Activated T-helper 9 cell treated with anti-CD3 and anti-CD28 coated beads, Interleukin-2, amount 50 U/mL, for 16 hours (primary cell): Measurements from ENCODE around the gene UFD1.

Source experiments
- DNase-seq: peaks from one replicate; pipeline ENCODE4 v3.0.0-alpha.2; 2020; ENCODE audit warnings: low read depth

Gene UFD1

DNA sequence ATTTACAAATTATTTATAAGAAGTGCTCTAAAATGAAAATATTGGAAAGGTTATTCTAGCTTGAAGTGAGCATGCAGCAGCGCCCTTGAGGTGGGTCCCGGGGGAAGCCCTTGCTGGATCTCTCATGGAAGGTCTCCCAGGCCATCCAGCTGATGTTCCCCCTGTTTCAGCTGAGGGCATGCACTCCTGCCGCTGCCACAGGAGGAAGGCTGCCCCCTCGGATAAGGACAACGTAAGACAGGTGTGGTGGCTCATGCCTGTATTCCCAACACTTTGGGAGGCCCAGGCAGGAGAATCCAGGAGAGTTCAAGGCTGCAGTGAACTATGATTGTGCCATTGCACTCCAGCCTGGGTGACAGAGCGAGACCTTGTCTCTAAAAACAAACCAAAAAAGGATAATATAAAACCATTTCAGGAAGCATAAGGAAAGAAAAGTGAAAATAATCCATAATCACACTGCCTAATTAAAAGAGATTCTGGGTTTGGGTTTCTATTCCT is 15.7 kb upstream of the UFD1 start:
- no peak for DNase-seq

DNA sequence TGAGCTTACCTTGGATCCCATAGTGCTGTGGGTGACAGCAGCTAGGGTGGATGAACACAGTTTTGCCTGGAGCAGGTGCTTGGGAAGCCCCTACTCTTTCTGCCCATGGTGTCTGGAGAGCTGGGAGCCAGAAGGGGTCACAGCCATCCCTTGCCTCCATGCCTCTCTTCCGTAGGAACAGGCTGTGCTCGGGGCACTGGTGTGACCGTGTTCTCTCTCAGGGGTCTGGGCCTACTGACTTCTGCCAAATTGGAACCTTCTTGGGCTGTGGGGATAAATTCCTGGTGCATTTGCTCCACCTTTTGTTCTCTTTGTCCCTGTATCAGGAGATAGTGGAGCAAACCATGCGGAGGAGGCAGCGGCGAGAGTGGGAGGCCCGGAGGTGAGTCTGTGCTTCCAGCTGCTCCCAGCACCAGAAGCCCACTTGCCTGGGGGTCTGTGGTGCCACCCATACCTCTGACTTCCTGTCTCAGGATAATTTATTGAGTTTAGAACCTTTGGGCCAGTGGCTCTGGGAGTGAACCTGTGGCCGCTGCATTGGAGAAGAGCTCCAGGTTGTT is 15.1 kb upstream of the UFD1 start:
- DNase-seq: no peak

DNA sequence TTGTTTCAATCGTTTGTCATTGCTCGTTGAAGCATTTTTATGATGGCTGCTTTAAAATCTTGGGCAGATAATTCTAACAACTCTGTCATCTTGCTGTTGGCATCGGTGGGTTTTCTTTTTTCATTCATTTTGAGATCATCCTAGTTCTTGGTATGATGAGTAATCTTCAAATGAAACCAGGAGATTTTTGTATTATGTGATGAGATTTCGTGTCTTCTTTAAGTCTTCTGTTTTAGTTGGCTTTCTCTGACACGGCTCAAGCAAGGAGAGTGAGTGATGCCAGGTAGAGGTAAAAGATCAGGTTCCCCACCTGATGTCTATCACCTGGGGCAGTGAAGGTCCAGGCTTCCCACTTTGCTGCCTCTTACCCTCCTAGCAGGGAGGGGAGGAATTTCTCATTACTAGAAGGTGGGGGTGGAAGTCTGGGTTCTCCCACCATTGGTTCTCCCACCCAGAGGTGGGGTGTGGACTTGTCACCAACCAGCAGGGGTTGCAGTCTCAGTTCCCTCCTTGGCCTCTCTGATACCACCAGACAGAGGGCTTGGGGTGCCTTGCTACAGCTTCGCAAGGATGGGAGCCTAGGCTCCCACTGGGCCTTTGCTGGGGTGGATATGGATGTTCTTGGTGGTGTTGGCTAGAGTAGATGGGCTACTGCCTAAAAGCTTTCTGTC is 13.6 kb upstream of the UFD1 start:
- no peak for DNase-seq

DNA sequence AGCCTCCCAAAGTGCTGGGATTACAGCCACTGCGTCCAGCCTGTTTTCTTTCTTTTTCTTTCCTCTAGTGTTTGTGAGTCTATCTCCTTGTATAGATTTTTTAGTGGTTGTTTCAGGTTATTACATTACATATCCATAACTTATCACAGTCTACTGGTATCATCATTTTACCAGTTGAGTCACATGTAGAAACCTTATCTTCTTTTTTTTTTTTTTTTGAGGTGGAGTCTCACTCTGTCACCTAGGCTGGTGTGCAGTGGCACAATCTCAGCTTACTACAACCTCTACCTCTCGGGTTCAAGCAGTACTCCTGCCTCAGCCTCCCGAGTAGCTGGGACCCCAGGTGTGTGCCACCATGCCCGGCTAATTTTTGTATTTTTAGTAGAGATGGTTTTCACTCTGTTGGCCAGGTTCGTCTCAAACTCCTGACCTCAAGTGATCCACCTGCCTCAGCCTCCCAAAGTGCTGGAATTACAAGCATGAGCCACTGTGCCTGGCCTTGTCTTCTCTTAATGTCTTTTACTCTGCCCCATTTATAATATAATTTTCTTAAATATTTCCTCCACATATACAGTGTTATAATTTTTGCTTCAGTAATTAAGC is 11.7 kb upstream of the UFD1 start:
- DNase-seq: no peak

DNA sequence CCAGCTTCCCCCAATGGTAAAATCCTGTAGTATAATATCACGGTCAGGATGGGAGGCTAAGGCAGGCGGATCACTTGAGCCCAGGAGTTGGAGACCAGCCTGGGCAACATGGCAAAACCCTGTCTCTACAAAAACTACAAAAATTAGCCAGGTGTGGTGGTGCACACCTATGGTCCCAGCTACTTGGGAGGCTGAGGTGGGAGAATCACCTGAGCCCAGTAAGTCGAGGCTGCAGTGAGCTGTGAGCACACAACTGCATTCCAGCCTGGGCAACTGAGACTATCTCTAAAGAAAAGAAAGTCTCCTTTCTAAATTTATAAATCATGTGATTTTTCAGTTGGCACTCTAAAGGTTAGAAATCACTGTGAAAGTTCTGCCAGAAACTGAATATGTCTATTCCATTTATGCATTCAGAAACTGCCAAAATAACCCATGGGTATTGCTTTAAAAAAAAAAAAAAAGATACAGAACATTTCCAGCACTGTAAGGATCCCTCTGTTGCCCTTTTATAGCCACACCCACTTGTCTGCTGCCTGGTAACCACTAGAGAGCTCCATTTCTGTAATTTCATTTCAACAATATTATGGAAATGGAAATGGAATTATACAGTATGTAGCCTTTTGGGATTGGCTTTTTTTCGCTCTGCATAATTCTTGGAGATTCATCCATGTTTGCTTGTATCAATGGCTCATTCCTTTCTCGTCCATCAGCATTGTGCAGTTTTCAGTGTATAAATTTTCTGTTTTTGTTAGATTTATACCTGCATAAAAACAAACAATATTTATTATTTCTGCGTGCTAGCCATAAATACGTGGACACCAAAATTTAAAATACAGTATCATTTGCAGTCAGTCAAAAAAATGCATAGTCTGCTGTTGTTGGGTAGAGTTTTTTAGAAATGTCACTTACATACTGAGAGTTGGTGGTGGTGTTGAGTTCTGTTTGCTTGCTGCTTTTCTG is 10.2 kb upstream of the UFD1 start:
- no peak for DNase-seq

DNA sequence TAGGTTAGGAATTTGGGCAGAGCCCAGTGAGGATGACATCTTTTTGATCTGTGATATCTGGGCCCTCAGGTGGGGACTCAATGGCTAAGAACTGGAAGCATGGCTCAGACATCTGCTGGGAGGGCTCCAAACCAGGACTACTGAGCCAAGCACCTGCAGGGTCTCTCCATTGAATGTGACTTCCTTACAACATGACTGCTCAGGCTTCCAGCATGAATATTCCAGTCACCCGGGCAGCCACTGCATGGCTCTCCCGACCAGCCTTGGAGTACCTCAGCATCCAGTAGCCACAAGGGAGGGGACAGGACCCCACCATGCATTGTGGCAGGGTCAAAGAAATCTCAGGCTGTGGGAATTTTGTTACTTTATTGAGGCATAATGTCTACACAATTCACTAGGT is 9.3 kb upstream of the UFD1 start:
- no peak for DNase-seq

DNA sequence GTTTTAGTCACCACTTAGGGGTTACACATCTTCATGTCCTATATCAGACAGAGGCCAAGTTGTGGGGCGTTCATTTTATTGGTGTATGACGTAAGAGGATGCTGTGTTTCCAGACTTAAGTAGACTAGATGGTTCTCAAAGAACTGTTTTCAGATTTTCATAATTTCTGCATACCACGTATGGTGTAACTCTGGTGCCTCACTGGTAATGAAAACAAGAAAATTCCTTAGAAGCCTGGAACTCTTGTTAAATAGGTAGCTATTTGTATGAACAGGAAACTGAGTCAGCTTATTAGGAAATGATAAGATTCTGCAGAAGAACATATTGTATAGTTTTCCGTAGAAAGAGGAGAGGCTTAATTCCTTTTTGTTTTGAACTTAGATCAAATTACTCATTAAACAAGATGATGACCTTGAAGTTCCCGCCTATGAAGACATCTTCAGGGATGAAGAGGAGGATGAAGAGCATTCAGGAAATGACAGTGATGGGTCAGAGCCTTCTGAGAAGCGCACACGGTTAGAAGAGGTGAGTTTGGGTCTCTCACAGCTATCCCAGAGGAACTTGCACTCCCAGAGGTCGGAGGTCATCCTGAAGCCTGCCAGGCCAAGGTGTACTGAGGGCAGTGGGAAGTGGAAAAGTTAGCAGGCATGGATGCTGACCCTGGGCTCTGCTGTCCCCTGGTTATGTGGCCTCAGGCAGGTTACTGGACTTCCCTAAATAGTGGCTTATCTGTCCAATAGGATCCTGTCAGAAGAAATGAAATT is 4.7 kb upstream of the UFD1 start:
- no peak for DNase-seq

DNA sequence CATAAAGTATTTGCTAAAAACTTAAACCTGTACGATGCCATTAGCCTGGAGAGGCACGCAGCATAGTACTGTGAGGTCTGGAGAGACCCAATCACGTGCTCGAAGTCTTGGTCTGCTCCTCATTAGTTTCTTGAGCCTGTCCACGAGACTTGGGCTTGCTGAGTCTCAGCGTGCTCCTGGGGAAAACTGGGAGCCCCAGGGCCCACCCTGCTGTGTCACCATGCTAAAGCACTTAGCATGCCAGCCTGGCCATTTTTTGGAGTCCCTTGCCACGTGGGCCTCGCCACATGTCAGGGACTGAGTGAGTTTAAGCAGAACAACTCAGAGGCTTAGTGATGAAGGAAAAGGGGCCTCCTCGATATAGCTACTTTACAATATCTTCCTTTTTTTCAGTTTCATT is 3.3 kb upstream of the UFD1 start:
- no peak for DNase-seq

DNA sequence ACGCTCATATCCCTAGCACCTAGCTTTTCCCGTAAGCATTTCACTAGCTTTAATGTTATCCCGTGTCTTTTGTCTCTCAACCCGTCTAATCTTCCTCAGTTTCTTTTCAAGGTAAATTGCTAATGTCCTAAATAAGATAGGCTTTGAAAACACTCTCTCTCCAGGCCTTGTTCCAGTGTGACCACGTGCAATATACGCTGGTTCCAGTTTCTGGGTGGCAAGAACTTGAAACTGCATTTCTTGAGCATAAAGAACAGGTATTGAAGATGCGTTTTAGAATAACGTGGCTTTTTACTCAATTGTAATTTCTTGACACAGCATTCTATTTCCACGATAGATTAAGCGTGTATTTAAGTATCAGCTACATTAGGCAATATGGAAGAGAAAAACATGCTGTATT is 1.8 kb upstream of the UFD1 start:
- no peak for DNase-seq

DNA sequence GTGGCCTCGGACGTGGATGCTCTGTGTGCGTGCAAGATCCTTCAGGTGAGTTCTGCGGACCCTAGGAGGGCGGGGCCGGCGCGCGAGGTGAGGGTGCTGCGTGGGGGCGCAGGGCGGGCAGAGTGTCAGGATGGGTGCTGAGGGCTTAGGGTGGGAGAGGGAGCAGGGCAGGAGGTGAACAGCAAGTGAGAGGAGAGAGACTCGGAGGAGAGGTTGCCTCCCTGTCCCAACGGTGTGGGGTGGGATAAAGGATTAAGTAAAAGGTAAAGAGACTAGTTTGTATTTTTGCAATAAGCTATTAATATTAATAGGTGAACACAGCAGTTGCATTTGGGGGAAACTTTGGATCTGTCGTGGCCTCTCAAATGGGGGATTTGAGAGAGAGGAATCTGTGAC is 1.2 kb upstream of the UFD1 start:
- DNase-seq: no peak

DNA sequence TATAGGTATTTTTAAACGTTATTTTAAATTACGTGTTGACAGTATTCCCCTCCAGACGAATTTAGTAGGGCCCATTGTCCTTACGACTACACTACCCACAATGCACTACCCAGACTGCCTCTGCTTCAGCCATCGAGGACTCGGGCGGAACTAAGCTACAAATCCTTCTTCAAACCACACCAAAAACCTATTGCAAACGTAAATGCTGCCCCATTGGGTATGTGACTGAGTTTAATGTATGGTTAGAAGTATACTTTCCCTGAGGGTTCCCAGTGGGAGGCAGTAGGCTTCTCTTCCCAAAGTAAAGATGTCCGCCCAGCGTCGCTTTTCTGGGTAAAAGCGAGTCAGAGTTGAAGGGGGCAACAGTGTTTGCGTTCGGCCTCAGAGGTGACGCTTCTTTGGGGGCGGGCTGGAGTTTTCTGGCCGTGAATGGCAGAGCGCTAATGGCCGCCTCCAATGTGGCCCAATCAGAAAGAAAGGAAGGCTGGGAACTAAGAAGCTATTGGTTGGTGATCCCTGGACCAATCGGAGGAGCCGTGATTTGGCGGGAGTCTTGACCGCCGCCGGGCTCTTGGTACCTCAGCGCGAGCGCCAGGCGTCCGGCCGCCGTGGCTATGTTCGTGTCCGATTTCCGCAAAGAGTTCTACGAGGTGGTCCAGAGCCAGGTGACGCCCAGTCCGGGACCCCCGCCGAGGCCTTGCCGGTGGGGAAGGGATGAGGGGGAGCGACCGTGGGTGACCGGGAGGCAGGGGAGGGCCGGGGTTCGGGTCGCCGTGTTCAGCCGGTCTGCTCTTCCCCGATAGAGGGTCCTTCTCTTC is 571 bp upstream of the UFD1 start, which contains the start of gene CDC45:
TSS of gene CDC45 (plus strand) at position 566 of the 818 bp plus-strand sequence. CDS start at position 615, 49 bp downstream.
- peak; percentile 90 for DNase-seq

DNA sequence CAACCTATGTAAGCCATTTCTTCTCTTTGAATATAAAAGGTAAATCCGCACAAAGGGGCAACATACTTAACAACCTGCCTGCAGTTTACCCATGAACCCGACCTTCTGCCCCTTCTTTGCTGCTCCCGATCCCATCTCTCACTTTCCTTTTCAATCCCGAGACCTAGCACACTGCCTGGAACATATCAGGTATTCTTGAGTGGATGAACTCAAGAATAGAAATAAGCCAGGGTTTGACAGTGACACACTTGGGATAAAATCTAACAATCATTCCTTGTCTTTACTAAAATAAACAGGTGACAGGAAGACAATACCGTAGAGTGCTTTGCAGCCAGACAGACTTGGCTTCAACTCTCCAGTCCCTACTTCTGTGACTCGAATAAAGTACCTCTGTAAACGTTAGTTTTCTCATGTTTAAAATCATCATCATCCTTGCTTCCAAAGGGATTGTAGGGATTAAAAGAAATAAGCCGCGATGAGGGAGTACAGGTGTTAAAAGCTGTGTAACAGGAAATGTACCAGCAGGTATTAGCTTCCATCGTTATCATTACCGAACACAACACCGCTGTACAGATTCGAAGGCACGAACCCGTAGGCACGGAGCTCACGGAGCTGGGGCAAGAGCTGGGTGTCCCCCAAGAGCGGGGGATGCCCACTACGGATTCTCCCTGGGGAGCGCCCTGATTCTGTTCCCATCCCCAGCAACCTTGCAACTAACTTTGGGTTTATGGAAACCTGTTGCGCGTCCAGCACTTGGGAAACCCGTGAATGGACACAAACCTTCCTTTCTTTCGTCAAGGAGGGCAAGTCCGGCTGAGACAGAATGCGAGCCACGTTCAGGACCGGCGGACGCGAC is 720 bp downstream of the UFD1 start:
- no peak for DNase-seq

DNA sequence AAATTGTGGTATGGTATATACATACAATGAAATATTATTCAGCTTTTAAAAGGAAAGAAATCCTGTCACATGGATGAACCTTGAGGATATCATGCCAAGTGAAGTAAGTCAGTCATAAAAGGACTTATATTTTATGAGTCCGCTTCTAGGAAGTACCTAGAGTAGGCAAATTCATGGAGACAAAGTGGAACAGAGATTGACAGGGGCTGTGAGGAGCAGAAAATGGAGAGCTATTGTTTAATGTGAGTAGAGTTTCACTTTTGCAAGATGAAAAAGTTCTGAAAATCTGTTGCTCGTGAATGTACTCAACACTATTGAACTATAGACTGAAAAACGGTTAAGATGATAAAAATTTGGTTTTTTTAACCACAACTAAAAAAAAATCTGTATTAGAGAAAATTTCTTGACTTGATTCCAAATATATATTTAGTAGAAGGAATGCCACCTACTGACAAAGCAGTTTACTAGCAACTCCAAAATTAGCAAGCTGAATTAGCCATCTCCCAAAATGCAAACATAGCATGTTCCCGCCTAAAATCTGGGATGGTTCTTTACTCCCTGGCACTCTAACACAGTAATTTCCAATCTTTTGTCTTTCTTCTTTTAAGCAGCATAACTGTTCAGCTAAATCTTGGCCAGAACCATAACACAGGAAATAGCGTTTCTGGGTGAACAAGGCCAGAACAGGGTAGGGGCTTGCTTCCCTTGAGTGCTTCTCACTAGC is 1.5 kb downstream of the UFD1 start:
- no peak for DNase-seq

DNA sequence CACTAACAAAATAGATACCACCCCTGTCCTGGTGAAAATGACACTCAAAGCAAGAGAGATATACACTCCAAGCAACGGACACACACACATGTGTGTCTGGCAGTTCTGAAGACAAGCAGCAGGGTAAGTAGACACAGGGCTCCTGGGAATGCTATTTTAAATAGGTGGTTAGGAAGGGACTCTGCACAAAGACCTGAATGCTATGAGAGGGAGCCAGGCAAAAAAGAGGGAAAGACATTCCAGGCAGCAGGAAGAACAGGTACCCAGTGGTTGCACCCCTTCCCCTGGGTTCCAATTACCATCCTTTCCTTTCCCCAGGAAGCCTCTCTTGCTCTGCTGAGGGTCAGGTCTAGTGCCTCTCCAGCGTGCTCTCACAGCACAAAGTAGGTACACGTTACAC is 3.0 kb downstream of the UFD1 start:
- DNase-seq: no peak

DNA sequence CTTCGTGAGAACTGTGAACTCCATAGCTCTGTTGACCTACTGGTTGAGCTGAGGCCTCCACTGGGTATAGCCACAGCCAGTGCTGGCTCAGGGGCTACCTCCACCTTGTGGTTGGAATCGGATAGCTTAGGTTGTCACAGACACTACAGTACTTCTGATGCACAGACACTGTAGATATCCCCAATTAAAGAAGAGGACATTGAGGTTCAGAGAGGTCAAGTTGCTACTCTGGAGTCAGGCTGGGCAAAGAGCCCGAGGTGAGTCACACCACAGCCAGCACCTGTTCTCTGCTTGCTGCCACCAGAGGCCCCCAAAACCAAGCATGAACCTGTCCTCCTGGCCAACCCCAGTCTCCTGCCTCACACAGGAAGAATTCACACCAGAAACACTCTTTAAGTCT is 5.4 kb downstream of the UFD1 start:
- no peak for DNase-seq

DNA sequence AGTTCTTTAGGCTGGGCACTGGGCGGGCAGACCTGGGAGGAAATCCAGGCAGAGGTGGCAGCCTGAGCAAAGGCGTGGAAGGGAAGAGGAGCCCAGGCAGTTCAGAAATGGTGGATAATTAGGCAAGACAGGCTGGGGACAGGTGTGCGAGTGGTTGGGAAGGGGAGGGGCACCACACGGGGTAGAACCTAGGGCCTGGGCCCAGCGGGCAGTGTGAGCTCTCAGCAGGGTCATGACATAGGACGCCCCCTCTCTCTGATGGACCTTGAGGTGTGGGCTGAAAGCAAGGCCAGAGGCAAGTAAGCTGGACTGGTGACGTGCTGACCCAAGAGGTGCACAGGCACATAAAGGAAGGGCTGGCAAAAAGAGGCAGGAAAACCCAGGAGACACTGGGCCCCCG is 6.8 kb downstream of the UFD1 start:
- no peak for DNase-seq

DNA sequence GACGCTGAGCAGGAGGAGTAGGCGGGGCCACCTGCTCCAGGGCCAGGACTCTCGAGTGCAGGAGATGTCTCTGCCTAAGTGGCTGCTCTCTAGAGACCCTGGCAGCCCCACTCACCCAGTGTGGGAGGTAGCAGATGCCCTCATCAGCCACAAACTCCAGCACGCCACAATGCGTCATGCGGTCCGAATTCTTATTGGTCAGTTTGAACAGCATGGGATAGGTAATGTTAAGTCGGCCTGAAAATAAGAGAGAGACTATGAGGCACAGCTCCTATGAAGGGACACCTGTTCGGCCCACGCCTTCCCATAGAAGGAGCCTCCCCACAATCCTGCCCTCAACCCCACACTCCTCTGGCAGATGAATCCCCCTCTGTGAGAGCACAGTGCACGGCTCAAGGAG is 7.4 kb downstream of the UFD1 start:
- DNase-seq: no peak

DNA sequence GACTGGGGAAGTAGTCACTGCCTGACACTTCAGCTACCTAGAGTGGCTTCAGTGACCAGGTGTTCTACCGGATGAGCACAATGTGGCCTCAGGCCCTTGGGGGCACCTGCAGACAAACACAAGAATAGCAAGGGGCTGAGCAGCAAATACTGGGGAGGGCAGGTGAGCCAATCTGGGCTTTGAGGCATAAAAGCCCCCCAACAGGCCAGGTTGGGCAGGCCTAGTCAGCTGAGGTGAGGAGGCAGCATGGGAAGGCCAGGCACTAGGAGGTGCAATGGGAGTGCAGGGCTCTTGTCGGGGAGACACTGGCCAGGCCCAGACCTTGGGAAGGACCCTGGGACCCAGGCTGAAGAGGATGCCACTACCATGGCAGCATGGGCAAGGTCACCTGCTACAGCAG is 9.0 kb downstream of the UFD1 start:
- DNase-seq: no peak

DNA sequence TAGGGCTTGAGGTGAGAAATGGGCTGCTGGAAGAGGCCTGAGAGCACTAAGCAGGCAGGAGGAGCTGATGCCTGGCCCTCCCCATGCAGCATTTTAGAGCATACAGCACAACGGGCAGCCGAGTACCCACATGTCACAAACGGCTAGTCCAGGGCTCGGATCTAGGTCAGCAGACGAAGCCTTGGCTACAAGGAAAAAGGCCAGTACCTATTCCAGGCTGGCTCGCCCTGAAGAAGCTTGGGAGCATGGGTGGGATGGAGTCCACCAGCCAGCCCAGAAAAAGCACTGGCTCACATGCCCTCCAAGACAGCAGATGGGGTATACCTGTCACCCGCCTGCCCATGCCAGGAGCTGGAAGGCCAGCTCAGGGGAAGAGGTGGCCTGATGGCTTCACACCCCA is 9.6 kb downstream of the UFD1 start:
- no peak for DNase-seq
